ENCODE results near the gene DDX56. TPM values are rescaled to one million over a fixed set of nuclear protein-coding genes. Genes with fewer than 3 reads are reported as not detected.
"Not testable (repeated sequence)": the region's sequence is repeated elsewhere in the genome, so short reads cannot be mapped to it uniquely, and the experiment has no call there.

The DDX56 gene
- polyA plus RNA-seq, 1 of the 3 experiments (the other 2 are of a cell fraction): 97.1 TPM

DNA sequence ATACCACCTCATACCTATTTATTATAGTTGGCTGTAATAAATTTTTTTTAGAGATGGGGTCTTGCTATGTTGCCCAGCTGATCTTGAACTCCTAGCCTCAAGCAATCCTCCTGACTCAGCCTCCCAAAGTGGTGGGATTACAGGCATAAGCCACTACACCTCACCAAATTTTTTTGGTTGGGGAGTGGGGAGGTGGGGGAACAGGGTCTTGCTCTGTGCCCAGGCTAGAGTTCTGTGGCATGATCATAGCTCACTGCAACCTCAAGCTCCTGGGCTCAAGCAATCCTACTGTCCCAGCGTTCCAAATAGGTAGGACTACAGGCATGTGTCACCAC, 28.8 kb upstream of the DDX56 start:
- Histone ChIP-seq H3K79me2 (ENCODE audit: insufficient read depth) (peaks cover 6% of the 10 kb centered on the region), H3K9me2 (no peaks in the 10 kb centered on the region), H3K27me3 (ENCODE audit: insufficient read depth) (no peaks in the 10 kb centered on the region), H3K9ac (no peak overlapping the region), H4K20me1 (ENCODE audit: insufficient read depth) (no peaks in the 10 kb centered on the region), H2AFZ (ENCODE audit: low read depth) (no peak overlapping the region), H3K36me3 (replicated peaks in 1 of 2; ENCODE audit: control insufficient read depth in 1 of 2, insufficient read depth in 2 of 2, low read length in 1 of 2) (no peaks in the 10 kb centered on the region), H3K4me1 (ENCODE audit: control insufficient read depth in 1 of 2, insufficient read depth in 2 of 2, low read depth in 1 of 2, low read length in 1 of 2) (peaks cover 0 to 4% of the 10 kb centered on the region in 2 experiments; a peak in 1 of 4 replicates), H3K9me3 (no peaks in the 10 kb centered on the region), H3K4me3 (ENCODE audit: low read depth in 2 of 2, low read length in 1 of 2) (no peak overlapping the region), H3F3A (replicated peaks; ENCODE audit: insufficient read depth) (peaks cover 7% of the 10 kb centered on the region), H3K27ac (ENCODE audit: low read depth in 2 of 2, low read length in 1 of 2) (no peak overlapping the region), H3K4me2 (no peak overlapping the region)
- TF ChIP-seq YY1 (IDR thresholded peaks at IDR 0.05; ENCODE audit: low read depth) (no peak), EP300 (IDR thresholded peaks at IDR 0.05; ENCODE audit: borderline replicate concordance in 1 of 2, low read depth in 1 of 2, low read length in 1 of 2) (no peak)
- ChIA-PET POLR2A (no interaction called here), CTCF (interaction anchor here (0.6 kb wide), 1 partner anchor 42 kb away, joined by 3 read pairs; no protein-coding TSS in a partner anchor)
- DNase-seq: no peak
- WGBS (ENCODE audit: low lambda C conversion rate): 0% methylated on average over 1 of the region's 1 CpG

DNA sequence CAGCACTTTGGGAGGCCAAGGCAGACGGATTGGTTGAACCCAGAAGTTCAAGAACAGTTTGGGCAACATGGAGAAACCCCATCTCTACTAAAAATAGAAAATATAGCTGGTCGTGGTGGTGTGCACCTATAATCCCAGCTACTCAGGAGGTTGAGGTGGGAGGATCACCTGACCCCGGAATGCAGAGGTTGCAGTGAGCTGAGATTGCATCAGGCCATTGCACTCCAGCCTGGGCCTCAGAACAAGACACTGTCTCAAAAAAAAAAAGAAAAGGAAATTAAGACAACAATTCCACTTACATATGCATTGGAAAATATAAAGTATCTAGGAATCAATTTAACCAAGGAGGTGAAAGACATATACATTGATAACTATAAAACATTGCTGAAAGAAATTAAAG, 25.5 kb upstream of the DDX56 start:
- H3K27me3 ChIP-seq (ENCODE audit: insufficient read depth): no peaks in the 10 kb centered on the region
- TF ChIP-seq GABPA (IDR thresholded peaks at IDR 0.05; ENCODE audit: low read depth): no peak
- no peak overlapping the region for H3K4me3 ChIP-seq (ENCODE audit: low read depth in 2 of 2, low read length in 1 of 2)
- H3K36me3 ChIP-seq (replicated peaks in 1 of 2; ENCODE audit: control insufficient read depth in 1 of 2, insufficient read depth in 2 of 2, low read length in 1 of 2): no peaks in the 10 kb centered on the region
- H4K20me1 ChIP-seq (ENCODE audit: insufficient read depth): no peaks in the 10 kb centered on the region
- no peaks in the 10 kb centered on the region for H3K79me2 ChIP-seq (ENCODE audit: insufficient read depth)
- H3F3A ChIP-seq (replicated peaks; ENCODE audit: insufficient read depth): no peaks in the 10 kb centered on the region
- H2AFZ ChIP-seq (ENCODE audit: low read depth): no peak overlapping the region
- H3K9ac ChIP-seq: no peak overlapping the region
- H3K27ac ChIP-seq (ENCODE audit: low read depth in 2 of 2, low read length in 1 of 2): no peak overlapping the region
- 29% methylated on average over 3 of the region's 3 CpGs for WGBS (ENCODE audit: low lambda C conversion rate)
- H3K4me1 ChIP-seq (ENCODE audit: control insufficient read depth in 1 of 2, insufficient read depth in 2 of 2, low read depth in 1 of 2, low read length in 1 of 2): no peaks in the 10 kb centered on the region
- POLR2A ChIA-PET: no interaction called here
- H3K4me2 ChIP-seq: no peak overlapping the region
- CTCF ChIA-PET: no interaction called here
- no peak for DNase-seq
- no peaks in the 10 kb centered on the region for H3K9me2 ChIP-seq
- H3K9me3 ChIP-seq: no peaks in the 10 kb centered on the region

GRCh38 chr7:44597181-44597580, 23.5 kb upstream of the DDX56 start:
- H3K79me2 ChIP-seq (ENCODE audit: insufficient read depth); H3K4me1 ChIP-seq (ENCODE audit: control insufficient read depth in 1 of 2, insufficient read depth in 2 of 2, low read depth in 1 of 2, low read length in 1 of 2); H3K4me2 ChIP-seq; H3K27me3 ChIP-seq (ENCODE audit: insufficient read depth); H2AFZ ChIP-seq (ENCODE audit: low read depth); H3K9me3 ChIP-seq; H3K36me3 ChIP-seq (replicated peaks in 1 of 2; ENCODE audit: control insufficient read depth in 1 of 2, insufficient read depth in 2 of 2, low read length in 1 of 2); H3K4me3 ChIP-seq (ENCODE audit: low read depth in 2 of 2, low read length in 1 of 2); H3F3A ChIP-seq (replicated peaks; ENCODE audit: insufficient read depth); H3K9ac ChIP-seq; CTCF ChIA-PET; DNase-seq; H3K27ac ChIP-seq (ENCODE audit: low read depth in 2 of 2, low read length in 1 of 2); H4K20me1 ChIP-seq (ENCODE audit: insufficient read depth); H3K9me2 ChIP-seq: not testable (repeated sequence)
- WGBS (ENCODE audit: low lambda C conversion rate): 90% methylated on average over 8 of the region's 8 CpGs
- POLR2A ChIA-PET: interaction anchor here (0.6 kb wide), 1 partner anchor 1036 kb away, joined by 3 read pairs; no protein-coding TSS in a partner anchor

DNA sequence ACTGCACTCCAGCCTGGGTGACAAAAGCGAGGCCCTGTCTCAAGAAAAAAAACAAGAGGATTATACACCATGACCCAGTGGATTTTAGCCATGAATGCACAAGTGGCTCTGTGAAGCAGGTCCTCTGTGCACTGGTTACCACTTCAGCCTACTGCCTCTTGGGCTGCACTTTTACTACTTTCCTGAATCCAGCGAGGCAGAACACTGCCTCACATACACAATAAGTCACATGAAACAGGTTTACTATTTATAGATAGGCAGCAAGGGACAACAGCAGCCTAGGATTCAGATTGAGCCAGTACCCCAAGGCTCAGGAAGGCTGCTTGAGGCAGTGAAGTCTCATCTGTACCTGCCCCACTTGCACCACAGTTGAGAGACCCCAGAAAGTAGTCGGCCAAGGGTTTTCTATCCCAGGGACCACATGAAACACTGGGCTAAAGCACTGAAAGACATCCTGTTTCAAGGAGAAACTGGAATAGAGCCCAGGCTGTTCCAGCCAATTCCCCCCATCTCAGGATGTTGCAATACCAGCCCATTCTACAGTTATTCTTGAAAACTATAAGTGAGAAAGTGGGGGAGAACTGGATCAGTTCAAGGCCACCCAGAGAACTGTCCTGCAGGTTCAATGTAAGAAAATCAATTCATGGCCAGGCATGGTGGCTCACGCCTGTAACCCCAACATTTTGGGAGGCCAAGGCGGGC, 22.4 kb upstream of the DDX56 start:
- no peak overlapping the region for H3K9ac ChIP-seq
- POLR2A ChIA-PET: no interaction called here
- no peak overlapping the region for H3K27ac ChIP-seq (ENCODE audit: low read depth in 2 of 2, low read length in 1 of 2)
- TF ChIP-seq YY1 (IDR thresholded peaks at IDR 0.05; ENCODE audit: low read depth) (no peak), CHD2 (IDR thresholded peaks at IDR 0.05; ENCODE audit: low read length, partially characterized antibody) (no peak), RXRA (IDR thresholded peaks at IDR 0.05; ENCODE audit: borderline replicate concordance, low read depth) (no peak), TCF12 (IDR thresholded peaks at IDR 0.05) (no peak), TAF1 (IDR thresholded peaks at IDR 0.05; ENCODE audit: borderline replicate concordance, low read depth, low read length) (no peak), CTCF (IDR thresholded peaks at IDR 0.05) (no peak), USF1 (IDR thresholded peaks at IDR 0.05; ENCODE audit: borderline replicate concordance, low read depth) (no peak), TEAD4 (IDR thresholded peaks at IDR 0.05; ENCODE audit: borderline replicate concordance, insufficient read depth) (no peak), IRF3 (IDR thresholded peaks at IDR 0.05; ENCODE audit: low read depth, low read length) (no peak), SMC3 (IDR thresholded peaks at IDR 0.05; ENCODE audit: low read depth, low read length) (no peak)

More for the DNA sequence above, 22.4 kb upstream of the DDX56 start:
- WGBS (ENCODE audit: low lambda C conversion rate): 73% methylated on average over 5 of the region's 5 CpGs
- no peaks in the 10 kb centered on the region for H3K4me1 ChIP-seq (ENCODE audit: control insufficient read depth in 1 of 2, insufficient read depth in 2 of 2, low read depth in 1 of 2, low read length in 1 of 2)
- no peak overlapping the region for H3K4me2 ChIP-seq
- no peaks in the 10 kb centered on the region for H3K79me2 ChIP-seq (ENCODE audit: insufficient read depth)
- no peak for DNase-seq
- no peaks in the 10 kb centered on the region for H3F3A ChIP-seq (replicated peaks; ENCODE audit: insufficient read depth)
- CTCF ChIA-PET: interaction anchor here (1.1 to 1.5 kb wide), 2 partner anchors 10 to 390 kb away, joined by 3 read pairs; no protein-coding TSS in a partner anchor
- peak overlapping the region; percentile 36; the same call in 1 of the 2 replicates for H2AFZ ChIP-seq (ENCODE audit: low read depth)
- H4K20me1 ChIP-seq (ENCODE audit: insufficient read depth): no peaks in the 10 kb centered on the region
- no peaks in the 10 kb centered on the region for H3K9me3 ChIP-seq
- H3K27me3 ChIP-seq (ENCODE audit: insufficient read depth): no peaks in the 10 kb centered on the region
- H3K36me3 ChIP-seq (replicated peaks in 1 of 2; ENCODE audit: control insufficient read depth in 1 of 2, insufficient read depth in 2 of 2, low read length in 1 of 2): no peaks in the 10 kb centered on the region
- no peak overlapping the region for H3K4me3 ChIP-seq (ENCODE audit: low read depth in 2 of 2, low read length in 1 of 2)
- no peaks in the 10 kb centered on the region for H3K9me2 ChIP-seq
